ENCODE data around the gene LRRK1.

LRRK1 gene

DNA sequence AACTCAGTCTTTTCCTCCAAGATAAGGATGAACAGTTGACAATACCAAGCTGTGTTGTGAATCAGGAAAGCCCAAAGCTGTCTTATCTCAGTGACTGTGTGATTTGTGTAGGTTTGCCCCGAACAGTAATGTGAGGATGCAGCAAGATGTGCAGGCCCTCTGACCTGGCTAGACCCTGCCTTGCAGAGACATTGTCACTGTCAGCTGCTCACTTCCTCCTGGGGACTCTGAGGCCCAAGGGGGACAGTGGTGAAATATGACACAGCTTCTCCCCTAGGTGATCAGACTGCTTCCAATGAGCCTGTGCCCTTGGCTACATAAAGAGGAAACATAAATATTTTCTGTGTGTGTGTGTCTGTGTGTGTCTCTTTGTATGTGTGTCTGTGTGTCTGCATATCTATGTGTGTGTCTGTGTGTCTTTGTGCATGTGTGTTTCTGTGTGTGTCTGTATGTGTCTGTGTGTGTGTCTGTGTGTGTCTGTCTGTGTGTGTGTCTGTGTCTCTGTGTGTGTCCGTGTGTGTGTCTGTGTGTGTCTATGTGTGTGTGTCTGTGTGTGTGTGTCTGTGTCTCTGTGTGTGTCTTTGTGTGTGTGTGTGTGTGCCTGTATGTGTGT lies 21.7 kb downstream of the LRRK1 start:
- DNase-seq: no peak

DNA sequence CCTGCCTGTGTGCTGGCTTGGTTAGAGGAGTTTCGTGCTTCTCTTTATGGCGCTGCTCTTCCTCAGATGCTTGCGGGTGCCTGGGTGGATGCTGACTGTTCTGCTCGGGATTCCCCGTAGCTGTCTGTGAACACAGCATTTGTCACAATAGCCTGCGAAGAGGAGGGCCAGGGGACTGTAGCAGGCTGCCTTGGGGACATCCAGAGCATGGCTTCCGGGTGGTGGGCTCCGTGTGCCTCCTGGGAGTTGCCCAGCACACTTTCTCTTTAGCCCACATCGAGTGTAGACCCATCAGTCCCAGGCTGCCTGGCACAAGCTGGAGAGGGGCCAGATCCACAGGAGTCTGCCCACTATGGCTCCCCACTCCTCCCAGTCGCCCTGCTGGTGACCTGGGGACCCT lies 22.4 kb downstream of the LRRK1 start:
- DNase-seq: no peak

- no peak for DNase-seq
Observed at GRCh38 chr15:100942656-100943425, 23.7 kb downstream of the LRRK1 start.

DNA sequence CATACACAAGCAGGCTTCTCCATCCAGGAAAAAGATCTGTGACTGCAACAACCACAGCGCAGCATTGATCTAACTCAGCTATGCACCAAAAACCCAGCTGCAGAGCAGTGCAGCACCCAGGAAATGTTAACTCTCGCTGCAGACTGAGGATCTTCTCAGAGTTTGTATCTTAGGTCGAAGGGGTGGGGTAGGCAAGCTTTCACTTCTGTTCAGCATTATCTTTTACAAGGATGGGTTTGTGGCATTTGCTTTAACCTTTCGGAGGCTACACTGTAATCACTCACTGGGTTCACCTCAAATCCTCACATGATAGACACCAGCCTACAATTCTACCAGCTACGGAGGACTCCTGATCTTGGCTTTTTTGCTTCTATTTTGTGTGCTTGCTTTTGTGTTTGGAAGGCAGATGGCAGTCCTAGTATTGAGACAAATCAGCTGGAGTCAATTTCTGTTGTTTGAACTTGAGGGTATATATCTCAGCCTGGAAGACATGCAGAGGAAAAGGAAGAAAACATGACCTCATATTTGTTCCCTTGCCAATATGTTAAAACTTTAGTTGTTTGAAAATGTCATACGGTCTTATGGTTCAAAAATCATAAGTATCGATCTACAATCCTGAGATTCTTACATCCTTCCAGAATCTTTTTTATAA lies 25.2 kb downstream of the LRRK1 start:
- no peak for DNase-seq

GRCh38 chr15:100944986-100945385 lies 25.8 kb downstream of the LRRK1 start:
- no peak for DNase-seq

DNA sequence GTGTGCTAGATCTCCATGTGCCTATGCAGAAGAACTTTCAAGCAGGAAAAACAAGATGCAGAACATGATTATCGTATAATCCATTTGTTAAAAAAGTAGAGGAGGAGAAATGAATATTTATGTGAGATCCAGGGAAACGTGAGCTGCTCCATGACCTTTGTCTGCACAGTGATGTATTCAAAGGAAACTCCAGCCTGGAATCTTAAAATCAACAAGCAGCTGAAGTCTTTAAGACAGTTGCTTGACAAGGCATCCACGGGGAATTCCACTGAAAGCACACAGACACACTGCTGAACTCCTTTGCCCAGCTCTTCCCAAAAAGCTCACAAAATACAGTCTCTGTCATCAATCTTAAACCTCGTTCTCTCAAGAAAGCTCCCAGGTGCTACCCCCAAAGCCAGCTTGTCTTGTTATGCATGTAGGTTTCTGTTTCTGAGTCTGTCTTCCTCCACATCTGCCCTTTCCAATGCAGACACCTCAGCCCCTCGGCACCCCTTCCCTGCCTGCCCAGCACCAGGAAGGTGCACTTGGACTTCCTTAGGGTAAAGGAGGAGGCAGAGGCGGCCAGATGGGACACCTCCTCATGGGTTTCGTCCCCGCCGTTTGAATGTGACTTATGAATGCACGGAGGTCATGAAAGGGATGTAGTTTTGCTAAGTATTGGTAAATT lies 28.7 kb downstream of the LRRK1 start:
- DNase-seq: no peak

DNA sequence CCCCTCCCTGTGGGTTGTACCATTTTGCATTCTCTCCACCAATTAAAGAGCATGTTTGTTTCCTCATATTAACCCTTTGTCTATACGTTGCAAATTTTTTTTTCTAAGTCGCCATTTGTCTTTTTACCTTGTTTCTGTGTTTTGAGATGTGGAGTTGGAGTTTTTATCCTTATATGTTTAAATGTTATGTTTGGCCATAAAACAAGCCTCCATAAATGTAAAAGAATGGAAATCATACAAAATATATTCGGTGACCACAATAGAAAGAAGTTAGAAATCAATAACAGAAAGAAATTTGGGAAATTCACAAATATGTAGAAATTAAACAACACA lies 29.2 kb downstream of the LRRK1 start:
- no peak for DNase-seq

DNA sequence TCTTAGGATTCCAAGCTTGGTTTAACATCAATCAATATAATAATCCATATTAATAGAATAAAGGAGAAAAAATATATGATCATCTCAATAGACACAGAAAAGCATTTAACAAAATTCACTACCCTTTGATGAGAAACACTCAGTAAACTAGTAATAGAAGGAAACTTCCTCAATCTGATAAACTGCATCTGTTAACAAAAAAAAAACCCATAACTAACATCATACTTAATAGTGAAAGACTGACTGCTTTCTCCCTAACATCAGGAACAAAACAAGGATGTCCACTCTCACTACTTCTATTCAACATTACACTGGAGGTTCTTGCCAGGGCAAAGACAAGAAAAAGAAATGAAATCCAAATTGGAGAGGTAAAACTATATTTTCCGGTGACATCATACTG lies 30.5 kb downstream of the LRRK1 start:
- no peak for DNase-seq

DNA sequence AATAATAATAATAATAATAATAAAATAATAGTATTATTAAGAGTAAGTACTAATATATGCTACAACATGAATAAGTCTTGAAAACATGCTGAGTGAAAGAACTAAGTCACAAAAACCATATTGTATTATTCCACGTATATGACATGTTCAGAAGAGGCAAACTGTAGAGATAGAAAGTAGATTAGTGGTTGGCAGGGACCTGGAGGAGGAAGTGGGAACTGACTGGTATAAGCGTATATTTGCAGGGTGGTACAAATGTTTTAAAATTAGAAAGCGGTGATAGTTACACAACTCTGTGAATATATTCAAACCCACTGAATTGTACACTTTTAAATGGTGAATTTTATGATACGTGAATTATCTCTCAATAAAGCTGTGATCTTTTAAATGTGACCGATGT lies 32.8 kb downstream of the LRRK1 start:
- DNase-seq: no peak

GRCh38 chr15:100952566-100952965 lies 33.4 kb downstream of the LRRK1 start:
- no peak for DNase-seq

DNA sequence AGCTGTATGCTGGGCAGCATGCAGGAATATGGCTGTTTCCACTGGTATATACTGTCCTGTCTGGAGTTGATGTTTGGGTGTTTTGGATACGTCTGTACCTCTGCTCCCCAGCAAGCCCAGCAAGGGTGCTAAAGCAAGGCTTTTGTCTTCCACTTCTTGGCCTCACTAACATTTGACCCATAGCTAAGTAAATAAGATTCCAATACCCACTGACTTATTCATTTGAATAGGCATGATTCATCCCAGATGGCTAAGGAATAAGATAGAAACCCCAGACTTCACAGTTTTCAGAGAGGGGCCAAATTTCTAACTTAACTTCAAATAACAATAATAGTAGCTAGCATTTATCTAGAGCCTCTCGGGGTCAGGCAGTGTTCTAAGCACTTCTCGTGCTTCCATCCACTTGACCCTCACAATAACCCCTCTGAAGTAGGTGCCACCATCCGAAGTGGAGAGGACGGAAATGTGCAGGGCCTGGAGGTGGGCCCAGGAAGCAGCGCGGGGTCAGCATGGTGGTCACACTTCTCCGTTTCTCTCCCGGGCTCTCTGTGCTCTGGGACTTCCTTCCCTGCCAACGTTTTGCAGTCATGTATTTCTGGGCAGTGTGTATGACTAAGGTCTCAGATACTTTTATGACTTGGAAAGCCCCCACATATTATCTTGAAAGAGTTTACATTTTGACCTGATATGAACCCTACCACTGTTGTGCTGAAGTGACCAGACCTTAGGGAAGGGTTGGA lies 39.3 kb downstream of the LRRK1 start:
- DNase-seq: no peak

DNA sequence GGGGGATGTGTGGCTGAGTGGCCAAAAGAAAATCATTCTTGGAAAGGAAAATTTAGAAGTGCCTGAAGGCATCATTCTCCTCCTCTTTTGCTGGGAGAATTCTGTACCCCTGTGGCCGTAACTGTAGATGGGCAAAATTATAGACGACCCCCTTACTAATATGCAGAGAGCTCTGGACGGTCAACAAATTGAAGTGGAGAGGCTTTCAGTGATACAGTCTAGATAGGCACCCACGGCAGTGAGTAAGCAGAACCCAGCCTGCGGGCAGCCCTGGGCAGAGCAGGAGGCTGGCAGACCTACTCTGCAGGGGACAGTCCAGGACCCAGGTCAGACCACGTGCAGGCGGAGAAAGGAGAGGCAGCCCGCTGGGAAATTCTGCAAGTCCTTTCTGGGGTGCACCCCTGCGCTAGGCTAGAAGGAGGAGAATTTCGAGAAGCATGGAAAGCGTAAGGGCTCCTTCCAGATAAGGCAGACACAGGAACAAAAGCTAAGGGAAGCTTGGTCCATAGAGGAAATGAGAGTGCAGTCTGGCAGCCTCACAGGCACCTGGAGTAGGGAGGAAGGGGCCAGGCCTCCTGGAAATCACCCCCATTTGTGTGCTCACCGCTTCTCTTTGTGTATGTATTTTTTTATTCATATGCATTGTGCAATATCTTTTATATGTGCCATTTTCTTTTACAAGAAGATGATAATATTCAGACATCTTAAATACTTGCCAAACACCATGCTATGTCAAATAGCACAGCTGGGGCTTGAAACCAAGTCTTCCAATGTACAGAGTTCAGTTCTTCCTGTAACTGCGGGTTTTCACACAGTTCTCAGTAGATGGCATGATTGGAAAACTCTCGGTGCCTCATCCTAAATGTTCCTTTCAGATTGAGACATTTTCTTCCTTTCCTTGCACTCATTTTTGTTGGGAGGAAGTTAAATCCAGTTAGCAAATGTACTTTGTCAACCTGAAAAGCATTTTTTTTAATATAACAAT lies 40.2 kb downstream of the LRRK1 start:
- DNase-seq: no peak

GRCh38 chr15:100966997-100967396 lies 47.8 kb downstream of the LRRK1 start:
- DNase-seq: no peak

DNA sequence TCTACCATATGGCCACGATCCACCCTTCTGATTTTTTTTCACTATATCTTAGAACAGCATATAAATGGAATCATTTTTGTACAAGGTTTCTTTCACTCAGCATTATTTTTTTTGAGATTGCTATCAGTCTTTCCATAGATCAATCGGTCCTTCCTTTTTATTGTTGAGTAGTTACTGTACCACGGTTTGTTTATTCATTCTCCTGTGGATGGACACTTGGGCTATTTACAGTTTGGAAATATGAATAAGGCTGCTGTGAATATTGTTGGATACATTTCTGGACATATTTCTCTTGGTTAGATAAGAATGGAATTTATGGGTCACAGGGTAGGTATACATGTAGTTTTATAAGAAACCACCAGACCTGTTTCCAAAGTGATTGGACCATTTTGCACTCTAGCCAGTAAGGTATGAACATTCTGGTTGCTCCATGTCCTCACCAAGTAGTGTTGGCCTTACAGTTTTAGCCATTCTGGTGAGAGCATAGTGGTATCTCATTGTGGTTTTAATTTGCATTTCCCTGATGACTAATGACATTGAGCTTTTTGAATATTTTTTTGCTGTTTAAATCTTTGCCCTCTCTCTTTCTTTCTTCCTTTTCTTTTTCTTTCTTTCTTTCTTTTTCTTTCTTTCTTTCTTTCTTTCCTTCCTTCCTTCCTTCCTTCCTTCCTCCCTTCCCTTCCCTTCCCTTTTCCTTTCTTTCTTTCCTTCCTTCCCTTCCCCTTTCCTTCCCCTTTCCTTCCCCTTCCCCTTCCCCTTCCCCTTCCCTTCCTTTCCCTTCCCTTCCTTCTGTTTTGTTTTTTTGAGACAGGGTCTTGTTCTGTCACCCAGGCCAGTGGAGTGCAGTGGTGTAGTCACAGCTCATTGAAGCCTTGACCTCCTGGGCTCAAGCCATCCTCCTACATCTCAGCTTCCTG lies 49.2 kb downstream of the LRRK1 start:
- no peak for DNase-seq

GRCh38 chr15:100972975-100973350 lies 53.8 kb downstream of the LRRK1 start:
- DNase-seq: no peak

- DNase-seq: no peak
Observed at GRCh38 chr15:100973351-100974111, 54.4 kb downstream of the LRRK1 start.

DNA sequence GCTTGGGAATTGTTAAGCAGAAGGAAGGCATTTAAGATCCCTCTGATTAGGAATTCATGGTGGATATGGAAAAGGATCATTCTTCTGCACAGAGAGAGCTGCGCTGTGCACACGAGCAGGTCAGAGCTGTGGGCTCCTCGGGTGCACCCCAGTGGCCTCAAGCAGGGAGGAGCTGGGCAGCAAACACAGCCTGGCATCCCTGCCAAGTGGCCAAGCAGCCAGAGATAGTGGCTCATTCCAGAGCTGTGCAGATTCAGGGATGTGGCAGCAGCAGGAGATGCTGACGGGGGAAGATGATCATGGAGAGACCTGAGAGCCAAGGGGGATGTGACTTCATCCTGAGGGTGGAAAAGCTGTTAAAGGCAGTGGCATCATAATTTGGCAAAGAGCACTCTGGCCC lies 55.9 kb downstream of the LRRK1 start:
- DNase-seq: no peak

DNA sequence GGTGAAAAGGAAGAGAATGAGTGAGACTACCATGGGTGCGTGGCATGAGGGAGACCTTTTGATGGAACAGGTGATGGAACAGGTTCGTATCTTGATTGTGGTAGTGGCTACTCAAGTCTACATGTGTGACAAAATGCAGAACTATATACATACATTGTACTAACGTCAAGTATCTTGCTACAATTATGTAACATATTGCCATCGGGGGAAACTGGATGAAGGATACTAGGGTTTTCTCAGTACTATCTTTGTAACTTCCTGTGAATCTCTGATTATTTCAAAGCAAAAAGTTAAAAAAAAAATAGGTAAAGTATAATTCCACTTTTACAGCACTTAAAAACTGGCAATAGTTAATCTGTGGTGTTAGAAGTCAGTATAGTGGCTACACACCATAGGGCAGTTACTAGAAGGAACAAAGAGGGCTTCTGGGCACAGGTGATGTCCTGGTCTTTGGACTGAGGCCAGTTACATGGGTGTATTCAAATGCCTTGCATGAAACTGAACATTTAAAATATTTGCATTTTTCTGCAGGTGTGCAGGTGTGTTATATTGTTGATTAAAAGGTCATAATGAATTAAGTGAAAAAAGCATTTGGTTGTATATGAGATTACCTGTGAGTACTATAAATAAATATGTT lies 61.4 kb downstream of the LRRK1 start:
- DNase-seq: no peak

DNA sequence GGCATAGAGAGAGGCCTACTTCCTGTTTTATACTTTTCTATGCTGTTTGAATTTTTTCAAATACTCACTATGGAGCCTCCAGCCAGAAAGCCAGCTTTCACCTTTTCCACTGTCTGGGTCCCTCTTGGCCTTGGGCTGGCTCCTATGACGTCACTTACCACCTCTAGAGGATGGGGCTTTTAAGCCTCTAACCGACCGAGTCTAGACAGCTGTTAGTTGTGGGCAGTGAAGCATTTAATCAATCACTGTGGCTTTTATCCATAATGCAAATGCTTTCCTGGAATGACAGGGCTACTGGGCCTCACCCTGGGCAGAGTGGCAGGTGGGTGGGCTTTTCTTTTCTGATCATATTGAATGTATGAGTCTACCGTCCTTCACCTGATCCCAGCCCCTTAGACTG lies 61.9 kb downstream of the LRRK1 start:
- DNase-seq: no peak

DNA sequence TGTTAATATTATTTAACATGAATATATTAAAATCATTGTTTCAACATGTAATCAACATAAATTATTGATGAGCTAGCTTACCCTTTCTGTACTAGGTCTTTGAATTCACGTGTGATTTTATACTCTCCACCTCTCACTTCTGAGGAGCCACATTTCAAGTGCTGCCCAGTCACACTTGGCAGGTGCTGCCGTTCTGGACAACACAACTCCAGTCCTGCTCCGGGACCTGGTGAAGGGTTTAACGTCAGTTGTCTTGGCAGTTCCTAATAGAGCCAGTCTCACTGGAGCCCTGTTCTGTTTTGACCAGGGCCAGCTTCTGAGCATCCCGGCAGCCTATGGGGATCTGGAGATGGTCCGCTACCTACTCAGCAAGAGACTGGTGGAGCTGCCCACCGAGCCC lies 64.1 kb downstream of the LRRK1 start:
- no peak for DNase-seq
